Neural cell (in vitro differentiated cells): ENCODE measurements around the gene PLD4. TPM values are rescaled to one million over a fixed set of nuclear protein-coding genes. Genes with fewer than 3 reads are reported as not detected.

ENCODE experiments used
- H2AFZ ChIP-seq: fragments of 200-600, 300-800 bp; sonication (generic), shearing (Covaris generic); 2 replicates; pipeline ENCODE4 v1.6.0; 2014; ENCODE audit warnings: low read depth, mild to moderate bottlenecking, antibody characterized with exemption, low read length, moderate library complexity
- H3F3A ChIP-seq: fragments of 200-600 bp; shearing (Covaris generic); 2 replicates; pipeline ENCODE4 v1.6.1; 2016; ENCODE audit warnings: mild to moderate bottlenecking, moderate library complexity, mixed read lengths, antibody characterized with exemption, low read length; ENCODE audit not compliant: insufficient read depth, poor library complexity, severe bottlenecking
- H3K27ac ChIP-seq: fragments of 200-600, 300-800 bp; sonication (generic), shearing (Covaris generic); 2 replicates; pipeline ENCODE4 v1.5.1; 2014; ENCODE audit warnings: mild to moderate bottlenecking, low read length, moderate library complexity
- H3K27me3 ChIP-seq: fragments of 300-800, 200-600 bp; sonication (generic), shearing (Covaris generic); 2 replicates; pipeline ENCODE4 v1.6.0; 2014; ENCODE audit warnings: mild to moderate bottlenecking, low read depth, low read length, moderate library complexity; ENCODE audit not compliant: insufficient read depth
- H3K36me3 ChIP-seq: fragments of 300-800, 200-600 bp; sonication (generic), shearing (Covaris generic); 2 replicates; pipeline ENCODE4 v1.5.1; 2014; ENCODE audit warnings: mild to moderate bottlenecking, antibody characterized with exemption, low read length, moderate library complexity; ENCODE audit not compliant: insufficient read depth
- H3K4me2 ChIP-seq: fragments of 300-800, 200-600 bp; sonication (generic), shearing (Covaris generic); 2 replicates; pipeline ENCODE4 v1.6.0; 2014; ENCODE audit warnings: mild to moderate bottlenecking, low read length
- H3K4me3 ChIP-seq: fragments of 300-800, 200-600 bp; sonication (generic), shearing (Covaris generic); 2 replicates; pipeline ENCODE4 v1.5.1; 2014; ENCODE audit warnings: mild to moderate bottlenecking, low read length, moderate library complexity
- H3K79me2 ChIP-seq: fragments of 200-600 bp; shearing (Covaris generic); replicated peaks from 2 replicates; pipeline ENCODE4 v1.6.0; 2014; ENCODE audit warnings: mild to moderate bottlenecking, low read length, moderate library complexity; ENCODE audit not compliant: insufficient read depth
- H3K9ac ChIP-seq: fragments of 300-800, 200-600 bp; sonication (generic), shearing (Covaris generic); 2 replicates; pipeline ENCODE4 v1.6.1; 2016; ENCODE audit warnings: mild to moderate bottlenecking, low read length, mixed read lengths
- H3K9me2 ChIP-seq: fragments of 200-600 bp; shearing (Covaris generic); 2 replicates; pipeline ENCODE4 v1.6.1; 2016; ENCODE audit warnings: mild to moderate bottlenecking, low read length, mixed read lengths; ENCODE audit not compliant: insufficient read depth
- H3K9me3 ChIP-seq: fragments of 200-600, 300-800 bp; sonication (generic), shearing (Covaris generic); 2 replicates; pipeline ENCODE4 v1.6.1; 2016; ENCODE audit warnings: mild to moderate bottlenecking, mixed run types, low read length, moderate library complexity, mixed read lengths
- H4K20me1 ChIP-seq: fragments of 200-600 bp; shearing (Covaris generic); 2 replicates; pipeline ENCODE4 v1.6.1; 2016; ENCODE audit warnings: mild to moderate bottlenecking, mixed run types; ENCODE audit not compliant: insufficient read depth
- EP300 ChIP-seq: fragments of 450-650 bp; conservative IDR thresholded peaks from 2 replicates; pipeline ENCODE4 v1.6.1; 2014; ENCODE audit warnings: antibody characterized with exemption, mild to moderate bottlenecking, moderate library complexity; ENCODE audit not compliant: poor library complexity, severe bottlenecking
- EZH2 ChIP-seq: fragments of 200-600, 300-800 bp; shearing (Covaris generic), sonication (generic); IDR thresholded peaks from 2 replicates; pipeline ENCODE4 v1.6.1; 2014; ENCODE audit warnings: antibody characterized with exemption, low read length, borderline replicate concordance, mild to moderate bottlenecking; ENCODE audit not compliant: insufficient read depth, poor library complexity, severe bottlenecking
- MXI1 ChIP-seq: fragments of 450-650 bp; conservative IDR thresholded peaks from 2 replicates; pipeline ENCODE4 v1.6.1; 2014; ENCODE audit warnings: antibody characterized with exemption, mild to moderate bottlenecking; ENCODE audit not compliant: poor library complexity, severe bottlenecking
- POLR2AphosphoS5 ChIP-seq: IDR thresholded peaks from 2 replicates; pipeline ENCODE4 v1.6.1; 2012
- RAD21 ChIP-seq: fragments of 450-650 bp; conservative IDR thresholded peaks from 2 replicates; pipeline ENCODE4 v1.6.1; 2014; ENCODE audit warnings: antibody characterized with exemption, mild to moderate bottlenecking, moderate library complexity
- SMC3 ChIP-seq: fragments of 450-650 bp; conservative IDR thresholded peaks from 2 replicates; pipeline ENCODE4 v1.6.1; 2014; ENCODE audit warnings: antibody characterized with exemption, mild to moderate bottlenecking, moderate library complexity; ENCODE audit not compliant: poor library complexity
- TAF1 ChIP-seq: IDR thresholded peaks from 2 replicates; pipeline ENCODE4 v1.6.1; 2012; ENCODE audit warnings: low read depth
- polyA plus RNA-seq: library from polyadenylated mRNA; depleted of rRNA; stranded (reverse); fragments of >200 nt; gene quantifications from 2 replicates; pipeline ENCODE4 v1.2.3, GENCODE V29; 2014
- TF ChIP-seq, protein P1 (sequence below): IDR thresholded peaks from 2 replicates; pipeline ENCODE4 v1.6.1; 2012; ENCODE audit warnings: borderline replicate concordance
- TF ChIP-seq, protein P2 (sequence below): fragments of 450-650 bp; IDR thresholded peaks from 2 replicates; pipeline ENCODE4 v1.5.1; 2014; ENCODE audit warnings: antibody characterized with exemption, mild to moderate bottlenecking, moderate library complexity; ENCODE audit not compliant: poor library complexity, severe bottlenecking

PLD4 gene
- polyA plus RNA-seq, 1 donor from 2014 or later: not detected

DNA sequence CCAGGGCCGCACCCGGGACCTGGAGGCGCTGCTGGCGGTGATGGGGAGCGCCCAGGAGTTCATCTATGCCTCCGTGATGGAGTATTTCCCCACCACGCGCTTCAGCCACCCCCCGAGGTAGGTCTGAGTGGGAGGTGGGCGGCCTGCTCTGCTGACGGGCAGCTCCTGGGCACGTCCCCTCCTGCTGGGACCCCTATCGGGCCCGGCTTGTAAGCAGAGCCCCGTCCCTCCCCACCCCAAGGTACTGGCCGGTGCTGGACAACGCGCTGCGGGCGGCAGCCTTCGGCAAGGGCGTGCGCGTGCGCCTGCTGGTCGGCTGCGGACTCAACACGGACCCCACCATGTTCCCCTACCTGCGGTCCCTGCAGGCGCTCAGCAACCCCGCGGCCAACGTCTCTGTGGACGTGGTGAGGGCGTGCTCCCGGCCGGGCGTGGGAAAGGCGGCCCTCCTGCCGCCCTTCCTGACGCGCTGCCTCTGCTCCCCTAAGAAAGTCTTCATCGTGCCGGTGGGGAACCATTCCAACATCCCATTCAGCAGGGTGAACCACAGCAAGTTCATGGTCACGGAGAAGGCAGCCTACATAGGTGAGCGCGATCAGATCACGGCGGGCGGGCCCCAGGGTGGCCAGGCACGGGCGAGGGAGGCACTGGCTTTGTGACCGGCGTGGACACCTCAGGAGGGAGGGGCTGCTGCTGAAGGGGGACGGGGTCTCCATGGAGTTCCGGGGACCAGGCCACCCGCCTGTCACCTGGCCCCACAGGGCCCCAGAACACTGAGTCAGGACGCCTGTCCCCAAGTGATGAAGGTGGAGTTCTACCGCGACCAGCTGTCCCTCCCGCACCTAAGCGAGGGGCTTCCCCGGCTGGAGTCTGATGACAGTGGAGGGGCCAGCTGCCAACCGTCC lies 7.3 kb downstream of the PLD4 start:
- Histone ChIP-seq H2AFZ (no peak overlapping the region), H4K20me1 (no peaks in the 10 kb centered on the region), H3K27ac (no peak overlapping the region), H3K4me3 (no peak overlapping the region), H3F3A (no peaks in the 10 kb centered on the region), H3K9ac (no peak overlapping the region), H3K79me2 (no peaks in the 10 kb centered on the region), H3K4me2 (no peak overlapping the region), H3K27me3 (peaks cover 38% of the 10 kb centered on the region), H3K9me2 (no peaks in the 10 kb centered on the region), H3K9me3 (no peaks in the 10 kb centered on the region), H3K36me3 (no peaks in the 10 kb centered on the region)
- TF ChIP-seq EP300: no peak
- TF ChIP-seq SMC3: no peak
- TF ChIP-seq EZH2: no peak
- no peak for TF ChIP-seq POLR2AphosphoS5
- no peak for TF ChIP-seq TAF1
- TF ChIP-seq, protein P1, sequence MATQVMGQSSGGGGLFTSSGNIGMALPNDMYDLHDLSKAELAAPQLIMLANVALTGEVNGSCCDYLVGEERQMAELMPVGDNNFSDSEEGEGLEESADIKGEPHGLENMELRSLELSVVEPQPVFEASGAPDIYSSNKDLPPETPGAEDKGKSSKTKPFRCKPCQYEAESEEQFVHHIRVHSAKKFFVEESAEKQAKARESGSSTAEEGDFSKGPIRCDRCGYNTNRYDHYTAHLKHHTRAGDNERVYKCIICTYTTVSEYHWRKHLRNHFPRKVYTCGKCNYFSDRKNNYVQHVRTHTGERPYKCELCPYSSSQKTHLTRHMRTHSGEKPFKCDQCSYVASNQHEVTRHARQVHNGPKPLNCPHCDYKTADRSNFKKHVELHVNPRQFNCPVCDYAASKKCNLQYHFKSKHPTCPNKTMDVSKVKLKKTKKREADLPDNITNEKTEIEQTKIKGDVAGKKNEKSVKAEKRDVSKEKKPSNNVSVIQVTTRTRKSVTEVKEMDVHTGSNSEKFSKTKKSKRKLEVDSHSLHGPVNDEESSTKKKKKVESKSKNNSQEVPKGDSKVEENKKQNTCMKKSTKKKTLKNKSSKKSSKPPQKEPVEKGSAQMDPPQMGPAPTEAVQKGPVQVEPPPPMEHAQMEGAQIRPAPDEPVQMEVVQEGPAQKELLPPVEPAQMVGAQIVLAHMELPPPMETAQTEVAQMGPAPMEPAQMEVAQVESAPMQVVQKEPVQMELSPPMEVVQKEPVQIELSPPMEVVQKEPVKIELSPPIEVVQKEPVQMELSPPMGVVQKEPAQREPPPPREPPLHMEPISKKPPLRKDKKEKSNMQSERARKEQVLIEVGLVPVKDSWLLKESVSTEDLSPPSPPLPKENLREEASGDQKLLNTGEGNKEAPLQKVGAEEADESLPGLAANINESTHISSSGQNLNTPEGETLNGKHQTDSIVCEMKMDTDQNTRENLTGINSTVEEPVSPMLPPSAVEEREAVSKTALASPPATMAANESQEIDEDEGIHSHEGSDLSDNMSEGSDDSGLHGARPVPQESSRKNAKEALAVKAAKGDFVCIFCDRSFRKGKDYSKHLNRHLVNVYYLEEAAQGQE: no peak
- no peak for TF ChIP-seq MXI1
- TF ChIP-seq, protein P2, sequence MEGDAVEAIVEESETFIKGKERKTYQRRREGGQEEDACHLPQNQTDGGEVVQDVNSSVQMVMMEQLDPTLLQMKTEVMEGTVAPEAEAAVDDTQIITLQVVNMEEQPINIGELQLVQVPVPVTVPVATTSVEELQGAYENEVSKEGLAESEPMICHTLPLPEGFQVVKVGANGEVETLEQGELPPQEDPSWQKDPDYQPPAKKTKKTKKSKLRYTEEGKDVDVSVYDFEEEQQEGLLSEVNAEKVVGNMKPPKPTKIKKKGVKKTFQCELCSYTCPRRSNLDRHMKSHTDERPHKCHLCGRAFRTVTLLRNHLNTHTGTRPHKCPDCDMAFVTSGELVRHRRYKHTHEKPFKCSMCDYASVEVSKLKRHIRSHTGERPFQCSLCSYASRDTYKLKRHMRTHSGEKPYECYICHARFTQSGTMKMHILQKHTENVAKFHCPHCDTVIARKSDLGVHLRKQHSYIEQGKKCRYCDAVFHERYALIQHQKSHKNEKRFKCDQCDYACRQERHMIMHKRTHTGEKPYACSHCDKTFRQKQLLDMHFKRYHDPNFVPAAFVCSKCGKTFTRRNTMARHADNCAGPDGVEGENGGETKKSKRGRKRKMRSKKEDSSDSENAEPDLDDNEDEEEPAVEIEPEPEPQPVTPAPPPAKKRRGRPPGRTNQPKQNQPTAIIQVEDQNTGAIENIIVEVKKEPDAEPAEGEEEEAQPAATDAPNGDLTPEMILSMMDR: no peak
- TF ChIP-seq RAD21: no peak

DNA sequence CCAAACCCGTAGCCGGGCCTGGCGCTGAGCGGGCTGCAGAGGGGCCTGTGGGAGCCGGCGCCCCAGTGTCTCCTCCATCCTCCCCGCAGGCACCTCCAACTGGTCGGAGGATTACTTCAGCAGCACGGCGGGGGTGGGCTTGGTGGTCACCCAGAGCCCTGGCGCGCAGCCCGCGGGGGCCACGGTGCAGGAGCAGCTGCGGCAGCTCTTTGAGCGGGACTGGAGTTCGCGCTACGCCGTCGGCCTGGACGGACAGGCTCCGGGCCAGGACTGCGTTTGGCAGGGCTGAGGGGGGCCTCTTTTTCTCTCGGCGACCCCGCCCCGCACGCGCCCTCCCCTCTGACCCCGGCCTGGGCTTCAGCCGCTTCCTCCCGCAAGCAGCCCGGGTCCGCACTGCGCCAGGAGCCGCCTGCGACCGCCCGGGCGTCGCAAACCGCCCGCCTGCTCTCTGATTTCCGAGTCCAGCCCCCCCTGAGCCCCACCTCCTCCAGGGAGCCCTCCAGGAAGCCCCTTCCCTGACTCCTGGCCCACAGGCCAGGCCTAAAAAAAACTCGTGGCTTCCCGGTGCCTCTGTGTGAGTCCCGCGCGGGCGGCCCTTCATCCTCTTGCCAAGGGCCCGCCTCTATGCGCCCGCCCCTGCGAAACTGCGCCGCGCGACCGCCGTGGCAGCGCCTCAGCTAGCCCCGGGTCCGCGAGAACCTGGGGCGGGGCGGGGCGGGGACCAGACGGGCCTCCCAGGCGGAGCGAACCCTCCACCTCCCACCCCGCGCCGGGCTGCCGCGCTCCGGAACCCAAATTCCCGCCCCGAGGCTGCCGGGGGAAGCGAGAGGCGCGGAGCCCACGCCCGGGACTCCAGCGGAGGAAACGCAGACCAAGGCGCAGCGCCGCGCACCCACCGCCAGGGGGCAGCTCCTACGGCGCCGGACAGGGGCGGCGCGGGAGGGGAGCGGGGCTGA lies 8.3 kb downstream of the PLD4 start:
- H2AFZ ChIP-seq: no peak overlapping the region
- H3K27ac ChIP-seq: no peak overlapping the region
- H3K4me3 ChIP-seq: peak overlapping the region; percentile 60
- H4K20me1 ChIP-seq: no peaks in the 10 kb centered on the region
- no peaks in the 10 kb centered on the region for H3K79me2 ChIP-seq
- H3K9me3 ChIP-seq: no peaks in the 10 kb centered on the region
- H3K36me3 ChIP-seq: no peaks in the 10 kb centered on the region
- H3K4me2 ChIP-seq: no peak overlapping the region
- H3K9ac ChIP-seq: peak overlapping the region; percentile 29
- H3F3A ChIP-seq: no peaks in the 10 kb centered on the region
- H3K9me2 ChIP-seq: no peaks in the 10 kb centered on the region
- TF ChIP-seq EZH2: no peak
- peak; percentile 44 for TF ChIP-seq RAD21
- TF ChIP-seq SMC3: peak; percentile 61
- TF ChIP-seq, protein P2: peak; percentile 64
- TF ChIP-seq, protein P1: no peak
- TF ChIP-seq MXI1: no peak
- no peak for TF ChIP-seq TAF1
- no peak for TF ChIP-seq POLR2AphosphoS5
- TF ChIP-seq EP300: no peak
- H3K27me3 ChIP-seq: peaks cover 38% of the 10 kb centered on the region
